DND-41 (cell line): ENCODE results near the gene DCUN1D2.

Experiments used
- ATAC-seq: fragments of 200-7000 bp; cut with Tn5 transposase; 3 replicates; pipeline ENCODE4 v1.9.1; 2021; ENCODE audit warnings: low read depth; ENCODE audit not compliant: insufficient read depth
- DNase-seq: peaks from one replicate; pipeline ENCODE4 v3.0.0-alpha.2; 2020
- H2AFZ ChIP-seq: 2 replicates; pipeline ENCODE4 v1.6.0; 2012; ENCODE audit warnings: low read depth, low read length
- H3K27ac ChIP-seq: 2 replicates; pipeline ENCODE4 v1.5.1; 2012; ENCODE audit warnings: low read length, inconsistent platforms
- H3K27me3 ChIP-seq: fragments of 200-600 bp; sonication (generic); 2 replicates; pipeline ENCODE4 v1.6.0; 2012; ENCODE audit warnings: low read length, mild to moderate bottlenecking, inconsistent platforms; ENCODE audit not compliant: insufficient read depth, poor library complexity
- H3K36me3 ChIP-seq: 2 replicates; pipeline ENCODE4 v1.5.1; 2012; ENCODE audit warnings: low read length, inconsistent platforms; ENCODE audit not compliant: insufficient read depth
- H3K4me1 ChIP-seq: 2 replicates; pipeline ENCODE4 v1.5.1; 2012; ENCODE audit warnings: mild to moderate bottlenecking, low read length; ENCODE audit not compliant: insufficient read depth
- H3K4me2 ChIP-seq: 2 replicates; pipeline ENCODE4 v1.6.0; 2012; ENCODE audit warnings: mild to moderate bottlenecking, moderate library complexity, low read length, inconsistent platforms; ENCODE audit not compliant: insufficient read depth
- H3K4me3 ChIP-seq, 2 experiments: fragments of 200-600 bp in 1 of 2; shearing (Covaris generic) in 1 of 2; 2 replicates each; pipeline ENCODE4 v1.5.1; 2012 to 2016; ENCODE audit warnings: inconsistent platforms in 2 of 2, low read length in 2 of 2, mild to moderate bottlenecking in 2 of 2, low read depth in 1 of 2, moderate library complexity in 1 of 2
- H3K79me2 ChIP-seq: 2 replicates; pipeline ENCODE4 v1.6.0; 2012; ENCODE audit warnings: low read length, inconsistent platforms; ENCODE audit not compliant: insufficient read depth
- H3K9ac ChIP-seq: 2 replicates; pipeline ENCODE4 v1.6.0; 2012; ENCODE audit warnings: low read depth, mild to moderate bottlenecking, inconsistent platforms, low read length, moderate library complexity
- H3K9me3 ChIP-seq: 2 replicates; pipeline ENCODE4 v1.5.1; 2012; ENCODE audit warnings: low read length, moderate library complexity, mild to moderate bottlenecking, inconsistent platforms; ENCODE audit not compliant: insufficient read depth, severe bottlenecking
- H4K20me1 ChIP-seq: 2 replicates; pipeline ENCODE4 v1.6.0; 2012; ENCODE audit warnings: low read length; ENCODE audit not compliant: insufficient read depth
- EZH2 ChIP-seq: IDR thresholded peaks from 3 replicates; pipeline ENCODE4 v1.6.1; 2012; ENCODE audit warnings: borderline replicate concordance, low read depth, mild to moderate bottlenecking, moderate library complexity, low read length, inconsistent platforms; ENCODE audit not compliant: severe bottlenecking
- TF ChIP-seq, protein P1 (sequence below): IDR thresholded peaks from 2 replicates; pipeline ENCODE4 v1.5.1; 2012; ENCODE audit warnings: borderline replicate concordance, low read length, moderate library complexity, mild to moderate bottlenecking; ENCODE audit not compliant: poor library complexity, severe bottlenecking; ENCODE audit errors: extremely low read depth

DCUN1D2 gene

DNA sequence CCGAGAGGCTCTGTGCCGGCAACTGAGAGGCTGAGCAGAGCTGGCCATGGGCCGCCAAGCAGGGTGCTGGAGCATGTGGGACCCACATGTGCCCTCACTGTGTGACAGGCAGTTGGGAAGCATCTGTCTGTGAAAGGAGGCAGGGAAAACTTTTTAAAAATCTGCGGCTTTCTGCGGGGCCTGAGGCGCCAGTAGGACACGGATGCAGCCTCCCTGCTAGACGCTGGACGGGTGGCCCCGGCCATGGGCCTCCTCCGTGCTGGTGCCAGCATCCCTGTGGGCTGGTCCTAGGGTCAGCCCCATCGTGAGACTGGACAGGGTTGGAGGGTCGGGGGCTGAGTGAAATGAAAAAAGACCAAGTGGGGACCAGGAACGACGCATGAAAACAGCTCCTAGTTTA is 20.9 kb upstream of the DCUN1D2 start:
- Histone ChIP-seq H3K27ac (no peak overlapping the region), H3K9ac (no peak overlapping the region), H2AFZ (no peak overlapping the region), H3K4me3 (no peak overlapping the region), H4K20me1 (no peaks in the 10 kb centered on the region; the same call in none of the 2 replicates), H3K4me2 (no peak overlapping the region), H3K79me2 (no peaks in the 10 kb centered on the region), H3K9me3 (no peaks in the 10 kb centered on the region), H3K36me3 (peaks cover 37% of the 10 kb centered on the region), H3K27me3 (no peaks in the 10 kb centered on the region), H3K4me1 (no peaks in the 10 kb centered on the region)
- ATAC-seq (no peak), DNase-seq (no peak)
- TF ChIP-seq EZH2: no peak
- TF ChIP-seq, protein P1, sequence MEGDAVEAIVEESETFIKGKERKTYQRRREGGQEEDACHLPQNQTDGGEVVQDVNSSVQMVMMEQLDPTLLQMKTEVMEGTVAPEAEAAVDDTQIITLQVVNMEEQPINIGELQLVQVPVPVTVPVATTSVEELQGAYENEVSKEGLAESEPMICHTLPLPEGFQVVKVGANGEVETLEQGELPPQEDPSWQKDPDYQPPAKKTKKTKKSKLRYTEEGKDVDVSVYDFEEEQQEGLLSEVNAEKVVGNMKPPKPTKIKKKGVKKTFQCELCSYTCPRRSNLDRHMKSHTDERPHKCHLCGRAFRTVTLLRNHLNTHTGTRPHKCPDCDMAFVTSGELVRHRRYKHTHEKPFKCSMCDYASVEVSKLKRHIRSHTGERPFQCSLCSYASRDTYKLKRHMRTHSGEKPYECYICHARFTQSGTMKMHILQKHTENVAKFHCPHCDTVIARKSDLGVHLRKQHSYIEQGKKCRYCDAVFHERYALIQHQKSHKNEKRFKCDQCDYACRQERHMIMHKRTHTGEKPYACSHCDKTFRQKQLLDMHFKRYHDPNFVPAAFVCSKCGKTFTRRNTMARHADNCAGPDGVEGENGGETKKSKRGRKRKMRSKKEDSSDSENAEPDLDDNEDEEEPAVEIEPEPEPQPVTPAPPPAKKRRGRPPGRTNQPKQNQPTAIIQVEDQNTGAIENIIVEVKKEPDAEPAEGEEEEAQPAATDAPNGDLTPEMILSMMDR: no peak

- peaks cover 36% of the 10 kb centered on the region for H3K36me3 ChIP-seq
- H3K4me1 ChIP-seq: no peaks in the 10 kb centered on the region
- H3K9ac ChIP-seq: no peak overlapping the region
- H4K20me1 ChIP-seq: no peaks in the 10 kb centered on the region; the same call in none of the 2 replicates
- no peaks in the 10 kb centered on the region for H3K27me3 ChIP-seq
- H3K4me3 ChIP-seq: no peak overlapping the region
- no peak overlapping the region for H3K27ac ChIP-seq
- no peaks in the 10 kb centered on the region for H3K79me2 ChIP-seq
- no peak overlapping the region for H2AFZ ChIP-seq
- DNase-seq (no peak), ATAC-seq (no peak)
- no peak overlapping the region for H3K4me2 ChIP-seq
- TF ChIP-seq, protein P1: no peak
- no peak for TF ChIP-seq EZH2
- no peaks in the 10 kb centered on the region for H3K9me3 ChIP-seq
Observed at GRCh38 chr13:113510871-113511270, 20.4 kb upstream of the DCUN1D2 start.

DNA sequence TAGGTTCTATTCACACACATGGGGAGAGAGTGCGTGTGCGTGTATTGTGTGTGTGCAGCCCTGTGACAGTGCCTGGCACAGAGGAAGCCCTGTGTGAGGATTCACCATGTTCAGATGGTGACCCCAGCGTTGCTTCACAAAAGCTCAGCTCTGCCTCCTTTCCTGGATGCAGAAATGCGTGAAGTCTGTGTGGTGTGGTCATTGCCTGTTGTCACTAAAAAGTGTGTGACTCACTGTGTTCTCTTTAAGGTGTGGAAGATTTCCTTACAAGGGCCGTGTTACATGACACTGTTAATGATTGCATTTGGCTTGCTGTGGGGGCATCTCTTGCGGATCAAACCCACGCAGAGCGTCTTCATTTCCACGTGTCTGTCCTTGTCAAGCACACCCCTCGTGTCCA is 19.5 kb upstream of the DCUN1D2 start:
- ATAC-seq: no peak
- H3K36me3 ChIP-seq: peaks cover 38% of the 10 kb centered on the region
- no peaks in the 10 kb centered on the region for H3K79me2 ChIP-seq
- no peak for TF ChIP-seq EZH2
- TF ChIP-seq, protein P1: no peak
- DNase-seq: no peak
- no peaks in the 10 kb centered on the region for H3K4me1 ChIP-seq
- H3K4me2 ChIP-seq: no peak overlapping the region
- no peaks in the 10 kb centered on the region; the same call in none of the 2 replicates for H4K20me1 ChIP-seq
- no peak overlapping the region for H3K27ac ChIP-seq
- no peak overlapping the region for H3K4me3 ChIP-seq
- no peaks in the 10 kb centered on the region for H3K9me3 ChIP-seq
- no peak overlapping the region for H2AFZ ChIP-seq
- no peaks in the 10 kb centered on the region for H3K27me3 ChIP-seq
- H3K9ac ChIP-seq: no peak overlapping the region
